Measurements from ENCODE around the gene FYB1.

DNA sequence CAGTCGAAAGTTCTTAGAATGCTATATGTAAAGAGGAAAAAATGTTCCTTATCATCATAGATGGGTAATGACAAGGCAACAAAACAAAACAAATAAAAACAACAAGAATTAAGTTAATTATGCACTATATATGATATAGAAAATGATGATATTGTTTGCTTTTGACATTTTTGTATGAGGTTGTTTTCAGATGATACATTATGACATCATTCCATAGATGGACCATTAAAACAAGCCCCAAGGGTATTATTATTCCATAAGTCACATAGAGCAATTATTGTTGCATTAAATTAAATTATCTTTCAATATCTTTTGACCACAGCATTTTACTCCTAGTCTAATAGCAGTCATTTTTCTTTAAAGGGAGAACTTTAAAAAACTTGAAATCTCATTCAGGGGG lies 88.6 kb downstream of the FYB1 start:
- TF ChIP-seq, protein P1, sequence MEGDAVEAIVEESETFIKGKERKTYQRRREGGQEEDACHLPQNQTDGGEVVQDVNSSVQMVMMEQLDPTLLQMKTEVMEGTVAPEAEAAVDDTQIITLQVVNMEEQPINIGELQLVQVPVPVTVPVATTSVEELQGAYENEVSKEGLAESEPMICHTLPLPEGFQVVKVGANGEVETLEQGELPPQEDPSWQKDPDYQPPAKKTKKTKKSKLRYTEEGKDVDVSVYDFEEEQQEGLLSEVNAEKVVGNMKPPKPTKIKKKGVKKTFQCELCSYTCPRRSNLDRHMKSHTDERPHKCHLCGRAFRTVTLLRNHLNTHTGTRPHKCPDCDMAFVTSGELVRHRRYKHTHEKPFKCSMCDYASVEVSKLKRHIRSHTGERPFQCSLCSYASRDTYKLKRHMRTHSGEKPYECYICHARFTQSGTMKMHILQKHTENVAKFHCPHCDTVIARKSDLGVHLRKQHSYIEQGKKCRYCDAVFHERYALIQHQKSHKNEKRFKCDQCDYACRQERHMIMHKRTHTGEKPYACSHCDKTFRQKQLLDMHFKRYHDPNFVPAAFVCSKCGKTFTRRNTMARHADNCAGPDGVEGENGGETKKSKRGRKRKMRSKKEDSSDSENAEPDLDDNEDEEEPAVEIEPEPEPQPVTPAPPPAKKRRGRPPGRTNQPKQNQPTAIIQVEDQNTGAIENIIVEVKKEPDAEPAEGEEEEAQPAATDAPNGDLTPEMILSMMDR (conservative IDR thresholded peaks at IDR 0.05; ENCODE audit: low read depth, low read length): no peak
- TF ChIP-seq EZH2 (IDR thresholded peaks at IDR 0.05; ENCODE audit: low read length, unreplicated experiment): no peak
- TF ChIP-seq EZH2phosphoT487 (IDR thresholded peaks at IDR 0.05; ENCODE audit: borderline replicate concordance, low read length): no peak

Data from PC-3 (cell line).